HepG2 (cell line): ENCODE results near the gene P4HA1. TPM values are rescaled to one million over a fixed set of nuclear protein-coding genes. Genes with fewer than 3 reads are reported as not detected.

ENCODE experiments used
- AKAP8 ChIP-seq: sonication (generic); formaldehyde crosslinking; IDR thresholded peaks from 2 replicates; pipeline ENCODE4 v1.5.1; 2020; ENCODE audit warnings: mild to moderate bottlenecking, missing genetic modification reagents
- ARNT2 ChIP-seq: sonication (generic); formaldehyde crosslinking; IDR thresholded peaks from 2 replicates; pipeline ENCODE4 v1.8.0; 2022; ENCODE audit warnings: mild to moderate bottlenecking, low read depth, missing genetic modification reagents, moderate library complexity
- CSRNP1 ChIP-seq: sonication (generic); formaldehyde crosslinking; IDR thresholded peaks from 2 replicates; pipeline ENCODE4 v1.8.1; 2023; ENCODE audit warnings: mild to moderate bottlenecking, missing genetic modification reagents
- CSRNP2 ChIP-seq: sonication (generic); formaldehyde crosslinking; conservative IDR thresholded peaks from 2 replicates; pipeline ENCODE4 v1.8.0; 2022; ENCODE audit warnings: low read depth, missing genetic modification reagents
- DBP ChIP-seq: sonication (generic); formaldehyde crosslinking; IDR thresholded peaks from 2 replicates; pipeline ENCODE4 v1.4.0; 2020; ENCODE audit warnings: missing genetic modification reagents; ENCODE audit errors: not compliant biosample characterization
- EZH2 ChIP-seq: conservative IDR thresholded peaks from 2 replicates; pipeline ENCODE4 v1.6.1; 2012; ENCODE audit warnings: mild to moderate bottlenecking, low read depth, low read length, moderate library complexity
- GABPB1 ChIP-seq: IDR thresholded peaks from 2 replicates; pipeline ENCODE4 v1.6.1; 2016; ENCODE audit warnings: mild to moderate bottlenecking, missing genetic modification reagents, moderate library complexity, missing compliant biosample characterization
- HNRNPL ChIP-seq: fragments of 200-400 bp; formaldehyde crosslinking; IDR thresholded peaks from 2 replicates; pipeline ENCODE4 v1.6.1; 2017; ENCODE audit warnings: mild to moderate bottlenecking, low read depth, low read length
- KDM6A ChIP-seq: IDR thresholded peaks from 2 replicates; pipeline ENCODE4 v1.6.1; 2016; ENCODE audit warnings: low read depth
- NR2F2 ChIP-seq: IDR thresholded peaks from 2 replicates; pipeline ENCODE4 v1.6.1; 2012; ENCODE audit warnings: low read depth, inconsistent platforms, borderline replicate concordance
- PHF5A ChIP-seq: IDR thresholded peaks from one replicate; pipeline ENCODE4 v1.6.1; 2018; ENCODE audit warnings: low read depth, missing genetic modification reagents; ENCODE audit not compliant: unreplicated experiment
- POLR2A ChIP-seq, 2 experiments: IDR thresholded peaks; 2 replicates each; pipeline ENCODE4 v1.6.1; 2011; ENCODE audit warnings: low read depth in 2 of 2, low read length in 2 of 2, mild to moderate bottlenecking in 1 of 2, moderate library complexity in 1 of 2; ENCODE audit not compliant: insufficient read depth in 1 of 2
- SPEN ChIP-seq: sonication (generic); formaldehyde crosslinking; IDR thresholded peaks from 2 replicates; pipeline ENCODE4 v1.5.1; 2020; ENCODE audit warnings: low read depth, mild to moderate bottlenecking, missing genetic modification reagents
- TGIF2 ChIP-seq: IDR thresholded peaks from 2 replicates; pipeline ENCODE4 v1.6.1; 2016; ENCODE audit warnings: control low read depth, missing compliant biosample characterization
- ZFYVE20 ChIP-seq: sonication (generic); formaldehyde crosslinking; IDR thresholded peaks from 2 replicates; pipeline ENCODE4 v1.8.0; 2023; ENCODE audit warnings: low read depth, mild to moderate bottlenecking, moderate library complexity, missing genetic modification reagents, borderline replicate concordance
- ZKSCAN1 ChIP-seq: fragments of 150-350 bp; IDR thresholded peaks from 2 replicates; pipeline ENCODE4 v1.6.1; 2014; ENCODE audit warnings: low read length
- ZKSCAN8 ChIP-seq: IDR thresholded peaks from 2 replicates; pipeline ENCODE4 v1.6.1; 2016; ENCODE audit warnings: borderline replicate concordance, missing genetic modification reagents, missing compliant biosample characterization
- ZMAT3 ChIP-seq: sonication (generic); formaldehyde crosslinking; conservative IDR thresholded peaks from 2 replicates; pipeline ENCODE4 v1.7.0; 2021; ENCODE audit warnings: missing genetic modification reagents
- ZNF256 ChIP-seq: sonication (generic); formaldehyde crosslinking; conservative IDR thresholded peaks from 2 replicates; pipeline ENCODE4 v1.4.0; 2020; ENCODE audit warnings: missing genetic modification reagents
- ZNF275 ChIP-seq: sonication (generic); formaldehyde crosslinking; IDR thresholded peaks from 2 replicates; pipeline ENCODE4 v1.8.0; 2022; ENCODE audit warnings: missing genetic modification reagents, mild to moderate bottlenecking, inconsistent platforms, borderline replicate concordance
- ZNF335 ChIP-seq: sonication (generic); formaldehyde crosslinking; IDR thresholded peaks from 2 replicates; pipeline ENCODE4 v1.4.0; 2020; ENCODE audit warnings: missing genetic modification reagents
- ZNF567 ChIP-seq: sonication (generic); formaldehyde crosslinking; IDR thresholded peaks from 2 replicates; pipeline ENCODE4 v1.8.1; 2023; ENCODE audit warnings: mild to moderate bottlenecking, missing genetic modification reagents, borderline replicate concordance
- ZNF639 ChIP-seq: conservative IDR thresholded peaks from 2 replicates; pipeline ENCODE4 v1.6.1; 2018; ENCODE audit warnings: missing genetic modification reagents
- ZNF672 ChIP-seq: sonication (generic); formaldehyde crosslinking; IDR thresholded peaks from 2 replicates; pipeline ENCODE4 v1.8.1; 2022; ENCODE audit warnings: missing genetic modification reagents
- polyA plus RNA-seq, 8 experiments: library from polyadenylated mRNA; depleted of rRNA in 3 of 8; stranded (reverse) in 7 of 8; unstranded in 1 of 8; fragments of >200 nt; fragmentation: Illumina TruSeq in 4 of 8; extraction: Trizol in 4 of 8; gene quantifications; 2 replicates each; pipeline versions ENCODE4 v1.2.1 to v1.2.3, GENCODE V29; 2011 to 2016; ENCODE audit warnings: low read depth in 4 of 8, missing spikeins in 1 of 8, mixed read lengths in 1 of 8; ENCODE audit not compliant: insufficient read depth in 1 of 8
- total RNA-seq, 5 experiments: library from RNA; depleted of rRNA; stranded (reverse); fragments of >200 nt; fragmentation: Illumina TruSeq; extraction: Trizol; gene quantifications; 2 replicates each; pipeline ENCODE4 v1.2.3, GENCODE V29; 2016; ENCODE audit warnings: low read depth in 1 of 5

Gene P4HA1
- total and polyA plus RNA-seq, 2 of the 13 experiments (the other 11 are each of a cell fraction or from before 2014, with no cell fraction given) = 63.1 to 196 TPM

GRCh38 chr10:73096449-73097304 is at the start of gene P4HA1 (continued):
- no peak for TF ChIP-seq CSRNP2
- peak; percentile 95 for TF ChIP-seq ZNF275
- no peak for TF ChIP-seq ZFYVE20
- TF ChIP-seq GABPB1 (CRISPR knock-in tag) = peak; percentile 76
- TF ChIP-seq POLR2A (IDR thresholded peaks at IDR 0.05; ENCODE audit: insufficient read depth in 1 of 2, low read depth in 2 of 2, low read length in 2 of 2) = peak; percentile 99 to 100
- peak; percentile 75; the same call in 1 of the 2 replicates for TF ChIP-seq AKAP8 (CRISPR knock-in tag)
- TF ChIP-seq ZNF335 = peak; percentile 77
- TF ChIP-seq KDM6A = no peak
- no peak; the same call in 1 of the 2 replicates for TF ChIP-seq ZKSCAN8
- TF ChIP-seq DBP (CRISPR knock-in tag) = no peak
- TF ChIP-seq ZNF639 (CRISPR knock-in tag) = no peak
- TF ChIP-seq PHF5A (CRISPR knock-in tag) = peak; percentile 68
- TF ChIP-seq SPEN (CRISPR knock-in tag) = peak; percentile 89
- no peak for TF ChIP-seq EZH2
- 0 out of 2 replicates have a peak, but pooled peaks have one; percentile 21 for TF ChIP-seq ZNF672 (CRISPR knock-in tag)
- peak; percentile 33; the same call in 1 of the 2 replicates for TF ChIP-seq ZNF256 (CRISPR knock-in tag)
- peak; percentile 63 for TF ChIP-seq ZMAT3 (CRISPR knock-in tag)
- TF ChIP-seq CSRNP1 (CRISPR knock-in tag) = peak; percentile 86; the same call in 1 of the 2 replicates
- peak; percentile 91 for TF ChIP-seq ARNT2 (CRISPR knock-in tag)
- peak; percentile 70; the same call in 1 of the 2 replicates for TF ChIP-seq HNRNPL
- no peak; the same call in 1 of the 2 replicates for TF ChIP-seq NR2F2
- no peak for TF ChIP-seq ZKSCAN1
- TF ChIP-seq ZNF567 (CRISPR knock-in tag) = no peak; the same call in 1 of the 2 replicates
- peak; percentile 58; the same call in 1 of the 2 replicates for TF ChIP-seq TGIF2
